GM19463 (cell line): ENCODE results near the gene ID3.

Source experiments
- ATAC-seq: cut with Tn5 transposase; IDR thresholded peaks from one replicate; pipeline ENCODE4 v1.9.1; 2021; ENCODE audit warnings: mild to moderate bottlenecking, moderate library complexity; ENCODE audit not compliant: unreplicated experiment

The ID3 gene

DNA sequence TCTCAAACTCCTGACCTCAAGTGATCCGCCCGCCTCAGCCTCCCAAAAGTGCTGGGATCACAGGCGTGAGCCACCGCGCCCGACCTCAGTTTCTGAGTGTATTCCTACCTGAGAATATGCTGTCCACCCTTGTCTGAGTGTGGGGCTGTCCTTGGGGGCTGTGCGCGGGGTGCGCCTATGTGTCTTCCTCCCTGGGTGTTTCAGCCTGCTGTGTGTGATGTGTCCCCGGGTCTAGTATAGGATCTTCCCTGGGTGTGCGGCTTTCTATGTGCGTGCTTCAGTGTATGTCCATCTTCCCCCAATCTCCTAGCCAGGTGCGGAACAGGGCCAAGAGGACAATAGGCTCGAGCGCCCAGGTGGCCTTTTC lies 8.3 kb upstream of the ID3 start:
- no peak for ATAC-seq

DNA sequence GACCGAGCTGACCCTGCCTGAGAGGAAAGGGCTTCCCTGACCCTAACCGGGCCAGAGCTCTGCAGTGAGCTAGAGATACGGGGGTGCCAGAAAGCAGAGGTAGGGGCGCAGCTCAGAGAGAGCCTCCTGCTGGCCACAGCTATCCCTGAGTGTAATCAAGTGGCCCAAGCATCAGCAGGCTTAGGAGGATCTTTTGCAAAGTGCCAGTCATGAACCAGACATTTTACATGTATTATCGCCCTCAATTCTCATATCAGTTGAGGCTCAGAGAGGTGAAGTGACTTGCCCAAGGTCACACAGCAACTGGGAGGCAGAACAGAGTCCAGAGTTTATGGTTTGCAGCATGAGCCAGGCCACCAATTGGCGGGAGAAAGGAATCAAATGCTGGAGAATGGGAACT lies 7.0 kb upstream of the ID3 start:
- ATAC-seq, result no peak

DNA sequence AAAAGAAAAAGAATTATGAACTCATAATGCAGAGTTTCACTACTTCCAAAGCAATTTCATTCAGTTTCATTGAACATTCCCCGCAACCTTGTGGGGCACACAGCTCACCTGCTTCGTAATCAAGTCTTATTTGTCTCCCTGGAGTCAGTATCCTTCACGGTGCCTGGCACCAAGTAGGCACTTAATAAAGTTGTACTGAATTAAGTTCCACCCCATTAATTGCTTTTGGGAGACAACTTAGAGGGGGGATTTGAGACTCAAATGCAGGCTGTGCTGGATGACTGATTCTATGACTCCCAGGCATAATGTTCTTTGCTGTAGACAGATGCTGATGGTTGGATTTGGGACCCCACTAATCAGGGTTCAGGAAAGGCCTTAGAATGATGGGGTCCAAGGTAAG lies 6.5 kb upstream of the ID3 start:
- no peak for ATAC-seq

DNA sequence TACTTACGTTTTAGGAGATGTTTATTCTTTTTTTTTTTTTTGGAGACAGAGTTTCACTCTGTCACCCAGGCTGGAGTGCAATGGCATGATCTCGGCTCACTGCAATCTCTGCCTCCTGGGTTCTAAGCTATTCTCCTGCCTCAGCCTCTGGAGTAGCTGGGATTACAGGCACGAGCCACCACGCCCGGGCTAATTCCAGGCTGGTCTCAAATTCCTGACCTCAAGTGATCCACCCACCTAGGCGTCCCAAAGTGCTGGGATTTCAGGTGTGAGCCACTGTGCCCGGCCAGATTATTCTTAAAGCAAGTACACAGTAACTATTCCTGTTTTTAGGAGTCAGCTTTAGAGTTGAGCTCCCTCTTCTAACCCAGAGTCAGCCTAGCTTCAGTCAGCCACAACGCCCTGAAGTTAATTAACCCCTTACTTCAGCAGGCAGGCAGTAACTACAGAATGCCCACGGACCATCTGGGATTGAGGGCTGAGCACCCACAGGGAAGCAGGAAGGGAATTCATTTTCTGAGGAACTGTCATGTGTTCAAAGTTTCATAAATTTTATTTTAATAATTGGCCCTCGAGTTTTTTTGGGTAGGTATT lies 5.3 kb upstream of the ID3 start:
- no peak for ATAC-seq

DNA sequence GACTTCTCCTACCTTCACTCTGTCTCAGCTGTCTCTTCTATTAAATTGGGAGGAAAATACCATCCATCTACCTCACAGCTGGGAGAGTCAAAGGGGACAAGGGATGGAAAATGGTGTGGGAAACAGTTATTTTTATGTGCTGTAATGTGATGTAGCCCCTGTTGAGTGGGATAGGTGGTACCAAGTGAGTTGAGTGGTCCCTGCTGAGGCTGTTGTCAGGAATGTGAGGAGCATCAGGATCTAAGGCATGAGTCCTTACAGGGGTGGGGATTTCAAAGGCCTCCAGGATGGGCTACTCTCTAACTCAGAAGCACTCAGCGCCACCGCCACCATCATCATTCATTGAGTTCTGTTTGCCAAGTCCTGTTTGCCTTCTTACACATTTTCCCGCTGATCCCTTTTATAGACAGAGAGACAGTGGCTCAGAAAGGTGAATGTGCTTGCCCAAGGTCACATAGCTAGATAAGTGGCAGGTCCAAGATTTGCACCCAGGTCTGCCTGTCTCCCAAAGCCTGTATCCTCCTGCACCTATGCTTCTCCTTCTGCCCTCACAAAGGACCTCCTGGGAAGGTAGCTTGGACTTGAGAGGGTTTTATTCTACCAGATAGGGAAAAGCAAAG lies 4.6 kb upstream of the ID3 start:
- ATAC-seq, result no peak

DNA sequence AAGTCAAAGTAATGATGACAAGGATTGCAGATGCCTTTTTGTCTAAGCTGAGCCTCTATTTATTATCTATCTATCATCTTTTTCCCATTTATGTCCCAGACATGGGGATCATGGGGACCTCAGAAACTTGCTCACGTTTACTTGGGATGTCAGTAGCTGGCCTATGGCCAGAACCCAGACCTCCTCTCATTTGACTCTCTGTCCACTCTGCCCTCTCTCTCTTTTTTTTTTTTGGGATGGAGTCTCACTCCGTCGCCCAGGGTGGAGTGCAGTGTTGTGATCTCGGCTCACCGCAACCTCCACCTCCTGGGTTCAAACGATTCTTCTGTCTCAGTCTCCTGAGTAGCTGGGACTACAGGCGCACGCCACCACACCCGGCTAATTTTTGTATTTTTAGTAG lies 3.7 kb upstream of the ID3 start:
- no peak for ATAC-seq

DNA sequence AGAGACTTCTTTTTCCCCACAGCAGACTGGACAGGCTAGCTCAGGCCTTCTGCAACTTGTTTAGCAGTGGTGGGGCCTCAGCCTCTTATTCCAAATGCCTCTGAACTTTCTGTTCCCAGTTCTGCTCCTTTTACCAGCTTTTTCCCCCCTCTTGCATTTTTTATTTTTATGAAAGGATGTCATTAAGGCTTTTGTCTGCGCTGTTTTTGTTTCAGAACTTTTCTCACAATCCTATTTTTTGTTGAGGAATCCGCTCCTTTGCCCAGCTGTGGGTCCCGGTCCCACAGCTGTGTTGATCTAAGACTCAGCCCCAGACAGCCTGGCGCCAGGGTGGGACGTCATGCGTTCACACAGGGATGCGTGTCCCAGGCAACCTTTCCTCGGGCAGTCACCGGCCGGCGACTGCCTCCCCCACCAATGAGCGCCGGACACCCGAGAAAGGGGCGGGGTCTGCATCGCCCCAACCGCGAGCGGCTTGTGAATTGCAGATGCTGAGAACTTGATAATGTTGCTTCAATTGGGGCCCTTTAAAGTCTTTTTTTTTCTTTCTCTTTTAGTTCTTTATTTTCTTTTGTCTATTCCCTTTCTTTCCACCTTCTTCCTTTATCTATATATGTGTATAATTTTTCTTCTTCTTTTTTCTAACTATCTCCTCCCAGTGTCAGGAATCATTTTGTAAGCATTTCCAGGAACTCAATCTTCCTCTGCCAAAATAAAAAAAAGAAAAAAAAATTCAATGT lies 3.0 kb upstream of the ID3 start:
- no peak for ATAC-seq

DNA sequence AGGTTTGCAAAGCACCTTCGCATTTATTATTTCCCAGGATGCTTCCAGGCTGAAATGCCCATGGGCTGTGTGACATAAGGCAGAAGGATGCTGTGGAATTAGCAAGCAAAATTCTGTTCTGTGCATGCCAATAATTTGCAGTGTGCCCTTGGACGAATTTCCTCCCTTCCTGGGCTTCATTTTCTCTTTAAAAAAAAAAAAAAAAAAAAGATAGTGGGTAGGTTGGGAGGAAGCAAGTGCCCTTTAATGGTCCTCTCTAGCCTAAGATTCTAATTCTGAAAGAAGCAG lies 2.5 kb upstream of the ID3 start:
- ATAC-seq, result no peak

DNA sequence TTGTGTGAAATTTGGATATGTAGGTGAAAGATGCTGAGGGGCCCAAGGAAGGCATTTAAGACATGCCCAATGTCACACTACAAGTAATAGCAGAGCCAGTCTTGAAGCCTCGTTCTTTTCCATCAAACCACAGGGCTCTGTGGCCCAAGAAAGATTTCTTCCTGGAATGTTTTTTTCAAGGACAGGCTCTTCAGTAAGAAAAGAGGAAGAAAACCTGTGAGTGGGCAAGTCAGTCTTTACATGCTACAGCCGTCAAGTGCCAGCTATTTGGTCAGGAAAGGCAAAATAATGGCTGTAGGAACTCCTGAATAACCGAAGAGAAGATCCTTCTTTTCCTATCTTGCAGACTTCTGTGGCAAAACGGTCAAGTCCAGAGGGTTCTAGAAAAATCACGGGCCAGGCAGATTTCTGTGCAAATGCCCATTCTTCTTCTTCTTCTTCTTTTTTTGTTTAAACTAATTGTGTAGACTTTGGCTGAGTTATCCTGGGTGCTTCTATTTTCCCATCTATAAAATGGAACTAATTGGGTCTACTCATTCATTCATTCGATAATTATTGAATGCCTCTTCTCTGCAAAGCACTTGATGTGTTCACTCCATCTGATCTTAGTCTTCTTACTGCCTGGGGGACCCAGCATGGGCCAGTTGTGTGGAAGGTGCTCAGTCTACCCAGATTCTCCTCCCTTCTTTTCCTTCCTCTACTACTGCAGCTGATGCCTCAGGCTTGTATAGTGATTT lies 1.9 kb upstream of the ID3 start:
- no peak for ATAC-seq

DNA sequence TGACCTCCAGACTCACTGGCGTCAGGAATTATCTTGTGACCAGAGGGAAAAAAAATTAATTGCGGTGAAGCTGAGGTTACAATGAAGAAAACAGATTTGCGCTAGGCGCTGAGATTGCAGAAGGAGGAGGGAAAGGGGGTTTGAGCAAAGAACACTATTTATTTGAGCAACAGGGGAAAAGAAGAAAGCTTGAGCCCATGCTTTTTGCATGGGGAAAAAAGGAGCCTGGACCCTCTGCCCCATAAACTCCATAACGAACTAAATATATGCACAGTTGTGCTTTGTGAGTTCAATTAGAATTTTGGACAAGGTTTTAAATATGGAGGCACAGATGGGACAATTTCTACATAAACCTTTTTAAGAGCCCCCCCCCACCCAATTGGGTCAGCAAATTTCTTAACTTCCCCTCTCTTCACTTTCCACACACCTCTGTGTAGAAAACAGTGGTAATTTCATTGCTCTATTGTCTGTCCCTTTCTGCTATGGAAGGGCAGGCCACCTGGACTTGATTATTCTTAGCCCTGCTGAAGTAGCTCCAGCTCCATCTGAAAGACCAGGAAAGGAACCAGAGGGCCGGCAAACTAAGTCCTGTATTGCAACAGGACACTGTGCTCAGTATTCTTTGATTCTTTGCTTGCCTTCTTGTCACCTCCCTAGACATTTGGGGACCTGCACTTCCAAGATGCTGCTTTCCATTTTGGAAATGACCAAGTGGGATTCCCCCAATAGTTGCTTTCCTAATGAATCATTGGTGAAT lies 862 bp upstream of the ID3 start:
- no peak for ATAC-seq

DNA sequence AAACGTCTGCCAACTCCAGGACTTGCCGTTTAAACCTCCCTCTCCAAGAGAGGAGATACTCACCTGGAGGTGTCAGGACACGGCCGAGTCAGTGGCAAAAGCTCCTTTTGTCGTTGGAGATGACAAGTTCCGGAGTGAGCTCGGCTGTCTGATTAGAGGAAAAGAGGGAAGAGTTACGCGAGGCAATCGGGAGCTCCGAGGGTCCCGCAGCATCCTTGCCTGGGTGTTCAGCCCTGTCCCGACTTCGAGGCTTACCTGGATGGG lies 497 bp downstream of the ID3 start:
- no peak for ATAC-seq

DNA sequence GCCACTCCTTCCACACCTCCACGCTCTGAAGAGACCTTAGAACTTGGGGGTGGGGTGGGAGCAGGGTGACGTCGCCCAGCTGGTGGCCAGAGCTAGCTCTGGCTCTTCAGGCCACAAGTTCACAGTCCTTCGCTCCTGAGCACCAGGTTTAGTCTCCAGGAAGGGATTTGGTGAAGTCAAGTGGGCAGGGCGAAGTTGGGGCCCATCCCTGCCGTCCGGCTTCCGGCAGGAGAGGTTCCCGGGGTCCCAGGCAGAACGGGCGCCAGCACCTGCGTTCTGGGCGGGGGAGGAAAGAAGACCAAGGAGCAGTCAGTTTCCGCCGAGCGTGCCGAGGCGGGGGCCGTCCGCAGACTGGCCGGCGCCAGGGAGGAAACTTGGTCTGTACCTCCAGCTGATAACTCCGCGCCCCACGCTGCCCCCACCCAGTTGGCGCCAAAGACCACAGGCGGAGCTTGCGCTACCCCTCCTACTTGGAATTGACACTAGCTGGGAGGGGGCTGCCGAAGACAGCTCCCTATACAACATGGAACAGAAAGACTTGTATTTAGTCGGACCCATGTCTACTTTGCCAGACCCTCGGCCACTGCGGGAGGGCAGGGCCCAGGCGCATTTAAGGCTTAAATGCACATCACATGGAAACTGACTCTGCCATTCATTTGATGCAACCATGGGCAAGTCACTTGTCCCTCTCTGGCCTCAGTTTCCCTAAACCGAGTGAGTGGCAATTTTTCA lies 995 bp downstream of the ID3 start:
- no peak for ATAC-seq

DNA sequence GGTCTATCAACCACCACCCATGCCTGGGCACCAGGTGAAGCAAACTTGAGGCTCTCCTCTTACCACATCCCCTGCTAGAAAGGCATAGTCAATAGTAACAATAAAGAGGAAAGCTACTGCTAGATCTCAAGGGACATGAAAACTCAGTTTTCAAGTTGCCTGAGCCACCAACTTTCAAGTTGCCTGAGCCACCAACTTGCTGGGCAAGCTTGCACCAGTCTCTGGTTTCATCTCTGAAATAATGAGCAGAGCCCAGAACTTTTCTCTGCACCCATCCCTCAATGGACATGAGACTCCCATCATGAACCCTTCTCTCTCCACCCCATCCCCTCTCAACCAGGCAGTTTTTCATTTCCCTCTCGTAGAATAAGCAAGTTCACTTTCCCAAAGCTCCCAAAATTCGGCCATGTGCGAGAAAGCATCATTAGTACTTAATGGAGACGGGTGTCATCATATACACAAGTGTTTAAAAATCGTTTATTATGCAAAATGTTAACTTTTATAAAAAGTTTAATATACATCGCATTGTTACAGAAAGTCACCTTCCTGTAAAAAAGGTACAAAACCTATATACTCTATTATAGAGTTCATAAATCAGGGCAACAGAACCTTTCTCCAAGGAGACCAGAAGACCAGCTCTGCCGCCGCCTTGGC lies 1.7 kb downstream of the ID3 start:
- ATAC-seq, result no peak

DNA sequence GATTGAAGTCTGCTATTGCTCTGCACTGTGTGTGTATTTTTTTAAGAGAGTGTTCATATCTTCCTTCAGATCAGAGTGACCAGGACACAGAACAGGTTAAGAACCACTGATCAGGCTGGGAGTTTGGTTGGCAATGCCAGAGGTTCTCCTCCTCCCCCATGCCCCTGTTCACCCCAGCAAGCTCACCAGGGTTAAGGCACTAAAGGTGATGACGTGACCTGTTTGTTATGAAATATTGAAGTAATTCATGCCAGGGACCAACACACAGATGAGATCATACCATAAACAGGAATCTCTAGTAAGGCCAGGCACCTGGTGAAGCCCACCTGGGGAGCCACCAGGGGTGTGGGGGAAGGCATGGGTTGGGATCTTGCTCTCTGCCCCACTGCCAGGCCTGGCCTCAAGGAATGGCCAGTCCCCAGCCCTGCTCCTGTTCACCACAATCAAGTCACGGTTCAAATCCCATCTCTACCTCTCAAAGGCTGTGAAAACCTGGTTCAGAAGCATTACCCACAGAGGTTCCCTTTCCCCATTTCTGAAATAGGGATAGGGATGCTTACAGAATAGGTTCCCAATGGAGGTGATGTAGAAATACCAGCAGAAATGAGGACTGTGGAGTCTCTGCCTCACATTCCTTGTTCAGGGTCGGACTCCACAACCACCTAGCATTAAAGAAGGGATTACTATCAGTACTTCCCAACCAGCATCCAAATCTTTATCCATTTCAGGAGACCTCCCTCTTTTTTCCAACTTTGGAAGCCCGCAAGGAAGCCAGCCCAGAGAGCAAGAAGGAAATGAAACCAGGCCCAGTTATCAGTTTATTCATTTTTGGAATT lies 2.4 kb downstream of the ID3 start:
- no peak for ATAC-seq

DNA sequence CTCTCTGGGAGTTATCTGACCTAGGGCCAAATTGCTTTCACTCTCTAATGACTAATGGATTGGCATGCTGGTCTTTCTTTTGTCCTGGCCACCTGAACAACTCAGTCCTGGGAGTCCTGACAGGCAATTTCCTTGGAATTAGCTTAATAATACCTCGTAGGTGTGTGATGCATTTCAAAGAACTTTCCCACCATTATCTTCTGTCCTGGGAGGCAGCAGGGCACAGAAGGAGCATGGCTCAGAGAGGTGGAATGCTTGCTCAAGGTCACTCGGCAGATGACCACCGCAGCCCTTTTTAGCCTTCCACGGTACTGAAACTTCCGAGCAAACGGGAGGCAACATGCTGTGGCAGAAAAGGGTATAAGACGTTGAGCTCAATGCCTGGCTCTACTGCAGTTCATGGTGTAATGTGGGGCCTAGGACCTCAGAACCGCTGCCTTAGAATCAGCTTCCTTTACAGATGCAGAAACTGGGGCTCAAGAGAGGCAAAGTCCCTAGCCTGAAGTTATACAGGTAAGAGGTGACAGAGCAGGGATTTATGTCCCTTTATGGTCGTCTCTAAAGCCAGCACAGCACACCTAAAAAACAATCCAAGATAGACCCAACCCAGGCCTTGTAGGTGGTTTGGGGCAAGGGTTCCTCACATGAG lies 3.2 kb downstream of the ID3 start:
- ATAC-seq, result no peak

DNA sequence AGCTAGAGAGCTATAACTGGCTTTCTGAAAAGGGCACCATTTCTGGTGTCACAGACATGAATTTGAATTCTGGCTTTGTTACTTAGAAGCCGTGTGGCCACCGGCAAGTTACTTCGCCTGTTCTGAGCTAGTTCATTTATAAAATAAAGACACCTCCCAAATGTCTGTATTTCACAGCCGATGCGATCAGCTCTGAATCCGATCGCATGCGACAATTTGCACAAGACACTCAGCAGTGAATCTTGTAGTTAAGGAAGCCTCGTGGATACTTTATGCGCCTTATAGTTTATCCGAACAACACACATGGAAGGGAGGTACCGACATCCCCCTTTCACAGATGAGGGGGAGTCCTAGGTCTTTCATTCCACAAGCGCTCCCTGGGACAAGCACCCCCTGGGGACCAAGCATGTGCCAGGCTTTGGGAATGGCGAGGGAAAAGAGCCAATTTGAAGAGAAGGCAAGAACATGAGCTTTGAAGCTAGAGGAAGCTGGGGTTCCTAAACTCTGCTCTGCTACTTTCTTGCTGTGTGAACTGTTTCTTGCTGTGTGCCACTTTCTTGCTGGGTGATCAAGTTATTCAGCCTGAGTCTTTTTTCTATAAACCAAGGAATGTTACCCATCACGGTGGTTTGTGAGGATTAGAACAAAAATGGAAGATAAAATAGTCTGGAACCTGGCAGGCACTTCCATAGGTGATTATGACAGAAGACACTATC lies 3.9 kb downstream of the ID3 start:
- peak; percentile 3 for ATAC-seq

DNA sequence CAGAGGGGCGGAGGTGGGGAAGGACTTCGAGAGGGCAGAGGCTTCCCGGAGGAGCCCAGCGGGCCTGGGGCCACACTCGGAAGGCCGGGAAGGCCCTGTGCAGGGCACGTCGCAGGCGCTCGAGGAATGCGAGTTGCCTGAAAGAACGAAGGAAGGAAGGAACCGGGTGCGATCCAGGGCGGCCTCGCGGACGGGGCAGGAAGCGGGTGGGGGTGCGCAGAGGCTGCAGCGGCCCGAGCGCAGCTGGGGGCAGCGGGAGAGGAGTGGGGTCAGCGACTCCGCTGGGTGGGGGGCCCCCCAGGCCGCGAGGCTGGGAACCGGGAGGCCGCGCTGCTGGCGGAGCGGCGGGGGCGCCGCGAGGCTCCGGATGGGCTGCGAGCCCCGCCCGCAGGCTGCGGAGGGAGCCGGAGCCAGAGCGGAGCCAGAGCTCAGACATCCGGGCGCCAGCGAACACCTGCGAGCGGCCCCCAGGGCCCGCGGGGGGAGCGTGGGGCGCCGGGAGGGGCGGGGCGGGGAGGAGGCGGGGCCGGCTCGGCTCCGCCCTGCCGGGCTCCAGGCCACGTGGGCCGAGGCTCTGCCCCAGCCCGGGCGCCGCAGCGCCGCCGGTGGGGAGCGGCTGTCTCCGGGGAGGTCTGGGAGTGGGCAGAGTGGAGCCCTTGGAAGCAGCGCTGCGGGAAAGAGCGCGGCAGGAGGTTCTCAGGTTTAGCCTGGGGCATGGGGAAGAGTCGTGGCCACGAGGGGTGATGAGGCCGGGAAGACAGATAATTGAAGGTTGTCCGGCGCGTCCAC lies 4.6 kb downstream of the ID3 start:
- peak; percentile 62 for ATAC-seq

DNA sequence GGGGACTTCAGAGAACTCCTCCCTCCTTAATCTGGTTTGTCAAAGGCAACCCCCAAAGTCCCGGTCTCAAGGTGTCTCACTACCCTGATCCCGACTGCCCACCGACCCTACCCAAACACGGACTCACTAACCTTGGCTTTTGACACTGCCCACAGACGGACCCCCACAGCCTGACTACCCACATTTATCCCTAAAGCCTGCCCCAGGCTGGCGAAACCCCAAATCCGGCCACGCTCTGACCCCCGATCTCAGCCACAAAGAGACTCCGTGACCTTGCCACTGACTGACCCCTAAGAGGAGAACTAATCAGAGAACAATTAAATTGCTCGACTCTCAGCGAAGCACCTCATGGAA lies 5.2 kb downstream of the ID3 start:
- no peak for ATAC-seq
